Fibroblast of skin of left biceps (primary cell): ENCODE measurements around the gene PDE4A.

ENCODE experiments used
- DNase-seq, 2 experiments: peaks; one replicate each; pipeline ENCODE4 v3.0.0-alpha.2; 2013; ENCODE audit warnings: low read depth in 2 of 2

PDE4A gene

GRCh38 chr19:10510301-10510802 lies 90.0 kb downstream of the PDE4A start:
- no peak for DNase-seq

- DNase-seq = no peak
These were observed 92.9 kb downstream of the PDE4A start for GRCh38 chr19:10513223-10513622.

DNA sequence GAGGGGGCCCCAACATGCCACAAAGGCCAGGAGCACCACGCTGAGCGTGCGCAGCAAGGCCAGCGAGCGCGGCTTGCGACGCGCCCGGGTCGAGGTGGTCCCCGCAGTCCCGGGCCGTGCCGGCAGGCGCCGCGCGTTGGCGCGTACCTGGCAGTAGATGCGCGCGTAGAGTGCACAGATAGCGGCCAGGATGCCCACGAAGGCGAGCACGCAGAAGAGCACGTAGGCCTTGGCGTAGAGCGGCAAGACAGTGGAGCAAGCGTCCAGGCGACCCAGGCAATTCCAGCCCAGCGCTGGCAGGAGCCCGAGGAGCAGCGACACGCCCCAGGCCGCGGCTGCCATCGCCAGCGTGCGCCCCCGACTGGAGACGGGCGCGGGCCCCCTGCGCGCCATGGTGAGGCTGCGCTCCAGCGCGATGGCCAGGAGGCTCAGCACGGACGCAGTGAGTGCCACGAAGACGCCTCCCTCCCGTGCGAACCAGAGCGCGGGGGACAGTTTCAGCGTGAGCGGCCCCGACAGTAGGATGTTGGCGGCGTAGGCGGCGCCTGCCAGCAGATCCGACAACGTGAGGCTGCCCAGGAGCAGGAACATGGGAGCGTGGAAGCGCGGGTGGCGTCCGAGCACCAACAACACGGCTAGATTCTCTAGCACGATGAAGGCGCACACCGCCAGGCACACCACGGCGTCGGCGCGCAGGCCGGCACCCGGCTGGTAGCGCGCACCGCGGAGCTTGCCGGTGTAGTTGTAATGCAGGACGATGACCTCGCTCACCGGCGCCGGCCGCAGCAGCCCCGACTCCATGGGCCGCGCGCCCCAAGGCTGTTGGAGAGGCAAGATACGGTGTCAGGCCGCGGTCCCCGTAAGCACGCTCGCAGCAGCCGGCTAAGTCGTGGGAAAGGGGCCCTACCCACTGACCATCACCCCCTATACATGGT lies 94.1 kb downstream of the PDE4A start:
- DNase-seq = no peak

DNA sequence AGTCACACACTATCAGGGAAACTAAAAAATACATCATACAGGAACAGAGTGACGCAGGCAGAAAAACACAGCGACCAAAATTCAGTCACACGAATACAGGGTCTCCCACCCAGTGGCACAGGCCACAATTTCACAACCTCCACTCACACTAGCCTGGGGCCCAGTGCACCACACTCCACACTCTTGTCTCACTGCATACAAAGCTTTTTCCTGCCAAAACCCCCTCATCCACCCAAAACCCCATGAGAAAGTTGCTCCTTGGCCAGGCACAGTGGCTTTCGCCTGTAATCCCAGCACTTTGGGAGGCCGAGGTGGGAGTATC lies 95.7 kb downstream of the PDE4A start:
- no peak for DNase-seq

- no peak for DNase-seq
These were observed 96.4 kb downstream of the PDE4A start for GRCh38 chr19:10516671-10517286.

DNA sequence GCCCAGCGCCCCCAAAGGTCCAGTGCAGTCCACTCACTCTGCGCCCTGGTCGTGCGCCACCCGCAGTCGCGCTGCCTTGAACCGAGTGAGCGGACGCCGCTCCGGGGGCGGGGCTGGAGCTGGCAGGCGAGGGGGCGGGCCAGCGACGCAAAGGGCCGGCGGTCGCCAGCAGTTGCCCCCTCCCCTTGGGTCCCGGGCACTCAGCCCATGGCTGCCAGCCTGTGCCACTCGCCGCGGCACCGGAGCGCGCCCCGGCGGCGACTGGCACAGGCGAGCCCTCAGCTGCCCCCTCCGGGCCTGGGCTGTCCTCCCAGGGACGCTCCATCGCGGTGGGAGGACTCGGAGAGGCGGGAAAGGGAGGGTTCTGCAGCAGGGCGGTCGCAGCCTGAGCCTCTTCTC lies 97.0 kb downstream of the PDE4A start, which contains the start of gene S1PR5:
TSS of gene S1PR5 (minus strand) at position 87 of the 399 bp plus-strand sequence. CDS start 2,436 bp downstream, outside the sequence.
- DNase-seq = no peak

- DNase-seq = no peak
These were observed 97.6 kb downstream of the PDE4A start for GRCh38 chr19:10517760-10518443.

DNA sequence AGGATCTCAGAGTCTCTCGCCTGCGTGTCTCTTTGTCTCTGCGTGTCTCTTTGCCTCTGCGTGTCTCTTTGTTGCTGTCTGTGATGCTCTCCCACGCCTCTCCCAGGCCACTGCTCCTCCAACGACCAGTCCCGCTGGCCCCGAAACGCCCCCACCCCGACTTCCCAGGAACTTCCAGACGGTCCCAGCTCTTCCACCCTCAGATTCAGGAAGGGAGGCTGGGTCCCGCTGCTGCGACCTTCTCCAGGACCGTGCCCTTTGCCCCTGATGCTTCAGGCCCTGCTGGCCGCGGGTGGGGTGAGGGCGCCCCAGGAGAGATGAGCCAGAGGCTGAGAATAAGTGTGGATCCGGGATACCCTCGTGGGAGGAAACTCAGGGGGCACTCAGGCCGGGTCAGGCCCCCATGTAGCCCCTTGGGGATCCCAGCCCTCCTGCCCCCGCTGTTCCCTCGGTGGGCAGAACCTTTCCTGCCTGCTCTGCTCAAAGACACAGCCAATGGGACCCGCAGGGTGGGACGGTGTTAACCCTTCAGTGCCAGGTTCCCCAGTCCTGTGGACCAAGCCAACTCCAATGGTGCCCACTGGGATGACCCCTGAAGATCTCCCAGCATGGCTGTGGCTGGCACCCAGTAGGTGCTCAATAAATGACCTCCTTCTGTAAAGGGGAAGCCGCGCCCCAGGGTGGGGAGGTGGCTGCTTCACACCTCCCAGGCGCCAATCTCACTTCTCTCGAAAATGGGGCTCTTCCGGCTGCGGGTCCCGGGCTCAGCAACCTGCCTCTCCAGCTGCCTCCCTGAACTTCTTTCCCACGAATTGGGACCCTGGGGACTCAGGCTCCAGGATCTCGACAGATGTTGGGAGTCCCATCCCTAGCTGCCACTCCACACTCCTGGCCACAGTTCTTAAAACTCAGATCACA lies 98.4 kb downstream of the PDE4A start:
- DNase-seq = no peak
